ENCODE results near the gene SP9.

GRCh38 chr2:174332217-174332963, 2.4 kb upstream of the SP9 start:
- no peak for TF ChIP-seq CTCF (optimal IDR thresholded peaks at IDR 0.05 in 1 of 3, IDR thresholded peaks at IDR 0.05 in 1 of 3, conservative IDR thresholded peaks at IDR 0.05 in 1 of 3; ENCODE audit: extremely low read depth in 1 of 3, insufficient read depth in 2 of 3, low read length in 3 of 3)
- TF ChIP-seq EZH2 (IDR thresholded peaks at IDR 0.05; ENCODE audit: low read length), result no peak
